SK-N-SH treated with all-trans-retinoic acid at 6 μM for 48 hours (cell line): ENCODE measurements around the gene UBXN1.

Experiments used
- ATAC-seq: fragments of 200-7000 bp; cut with Tn5 transposase; 3 replicates; pipeline ENCODE4 v1.9.1; 2020; ENCODE audit warnings: mild to moderate bottlenecking, moderate library complexity
- ARNTL ChIP-seq: fragments of 450-650 bp; formaldehyde crosslinking; IDR thresholded peaks from 2 replicates; pipeline ENCODE4 v1.5.0; 2020; ENCODE audit warnings: low read depth, mild to moderate bottlenecking, moderate library complexity, borderline replicate concordance
- BACH2 ChIP-seq: fragments of 250-450 bp; sonication (Bioruptor Pico); IDR thresholded peaks from 2 replicates; pipeline ENCODE4 v1.9.0; 2021; ENCODE audit warnings: mild to moderate bottlenecking, borderline replicate concordance
- CSDC2 ChIP-seq: fragments of 250-450 bp; sonication (Bioruptor Pico); IDR thresholded peaks from 2 replicates; pipeline ENCODE4 v1.5.0; 2020; ENCODE audit warnings: mild to moderate bottlenecking, moderate library complexity
- ESRRG ChIP-seq: fragments of 250-450 bp; sonication (Bioruptor Pico); IDR thresholded peaks from 2 replicates; pipeline ENCODE4 v1.6.1; 2021; ENCODE audit warnings: mild to moderate bottlenecking
- ISL1 ChIP-seq: fragments of 250-450 bp; sonication (Bioruptor Pico); IDR thresholded peaks from 2 replicates; pipeline ENCODE4 v2.1.2; 2022; ENCODE audit warnings: mild to moderate bottlenecking, moderate library complexity
- PPARA ChIP-seq: fragments of 250-450 bp; sonication (Bioruptor Pico); IDR thresholded peaks from 2 replicates; pipeline ENCODE4 v1.5.0; 2020; ENCODE audit warnings: mild to moderate bottlenecking, borderline replicate concordance
- RARB ChIP-seq: fragments of 250-450 bp; sonication (Bioruptor Pico); IDR thresholded peaks from 2 replicates; pipeline ENCODE4 v1.8.0; 2021; ENCODE audit warnings: mild to moderate bottlenecking, moderate library complexity
- SNAI2 ChIP-seq: fragments of 250-450 bp; sonication (Bioruptor Pico); IDR thresholded peaks from 2 replicates; pipeline ENCODE4 v1.5.0; 2020; ENCODE audit warnings: mild to moderate bottlenecking, moderate library complexity
- TOX ChIP-seq: fragments of 250-450 bp; sonication (Bioruptor Pico); IDR thresholded peaks from 2 replicates; pipeline ENCODE4 v1.8.0; 2021; ENCODE audit warnings: mild to moderate bottlenecking, moderate library complexity, borderline replicate concordance
- ZC3H10 ChIP-seq: fragments of 250-450 bp; sonication (Bioruptor Pico); IDR thresholded peaks from 2 replicates; pipeline ENCODE4 v1.5.1; 2021; ENCODE audit warnings: mild to moderate bottlenecking, moderate library complexity
- ZFP3 ChIP-seq: fragments of 250-450 bp; sonication (Bioruptor Pico); IDR thresholded peaks from 2 replicates; pipeline ENCODE4 v1.5.0; 2020; ENCODE audit warnings: mild to moderate bottlenecking, moderate library complexity
- ZFP30 ChIP-seq: fragments of 450-650 bp; formaldehyde crosslinking; IDR thresholded peaks from 2 replicates; pipeline ENCODE4 v1.5.0; 2022; ENCODE audit warnings: mild to moderate bottlenecking, moderate library complexity
- ZNF565 ChIP-seq: fragments of 450-650 bp; formaldehyde crosslinking; conservative IDR thresholded peaks from 2 replicates; pipeline ENCODE4 v1.5.0; 2020; ENCODE audit warnings: low read depth, mild to moderate bottlenecking, moderate library complexity
- ZNF70 ChIP-seq: fragments of 450-650 bp; formaldehyde crosslinking; IDR thresholded peaks from 2 replicates; pipeline ENCODE4 v1.5.0; 2020; ENCODE audit warnings: mild to moderate bottlenecking, moderate library complexity
- TF ChIP-seq, protein P1 (sequence below): fragments of 250-450 bp; sonication (Bioruptor Pico); IDR thresholded peaks from 2 replicates; pipeline ENCODE4 v1.8.0; 2020; ENCODE audit warnings: mild to moderate bottlenecking, moderate library complexity, borderline replicate concordance
- TF ChIP-seq, protein P2 (sequence below): fragments of 250-450 bp; sonication (Bioruptor Pico); IDR thresholded peaks from 2 replicates; pipeline ENCODE4 v1.5.1; 2021; ENCODE audit warnings: mild to moderate bottlenecking, moderate library complexity
- TF ChIP-seq, protein P3 (sequence below): fragments of 250-450 bp; sonication (Bioruptor Pico); IDR thresholded peaks from 2 replicates; pipeline ENCODE4 v1.5.0; 2020; ENCODE audit warnings: mild to moderate bottlenecking, moderate library complexity
- TF ChIP-seq, protein P4 (sequence below): fragments of 250-450 bp; sonication (Bioruptor Pico); IDR thresholded peaks from 2 replicates; pipeline ENCODE4 v1.8.0; 2021; ENCODE audit warnings: low read depth, mild to moderate bottlenecking, moderate library complexity, borderline replicate concordance
- TF ChIP-seq, protein P5 (sequence below): fragments of 250-450 bp; sonication (Bioruptor Pico); IDR thresholded peaks from 2 replicates; pipeline ENCODE4 v1.5.1; 2020; ENCODE audit warnings: low read depth, mild to moderate bottlenecking, moderate library complexity

UBXN1 gene

DNA sequence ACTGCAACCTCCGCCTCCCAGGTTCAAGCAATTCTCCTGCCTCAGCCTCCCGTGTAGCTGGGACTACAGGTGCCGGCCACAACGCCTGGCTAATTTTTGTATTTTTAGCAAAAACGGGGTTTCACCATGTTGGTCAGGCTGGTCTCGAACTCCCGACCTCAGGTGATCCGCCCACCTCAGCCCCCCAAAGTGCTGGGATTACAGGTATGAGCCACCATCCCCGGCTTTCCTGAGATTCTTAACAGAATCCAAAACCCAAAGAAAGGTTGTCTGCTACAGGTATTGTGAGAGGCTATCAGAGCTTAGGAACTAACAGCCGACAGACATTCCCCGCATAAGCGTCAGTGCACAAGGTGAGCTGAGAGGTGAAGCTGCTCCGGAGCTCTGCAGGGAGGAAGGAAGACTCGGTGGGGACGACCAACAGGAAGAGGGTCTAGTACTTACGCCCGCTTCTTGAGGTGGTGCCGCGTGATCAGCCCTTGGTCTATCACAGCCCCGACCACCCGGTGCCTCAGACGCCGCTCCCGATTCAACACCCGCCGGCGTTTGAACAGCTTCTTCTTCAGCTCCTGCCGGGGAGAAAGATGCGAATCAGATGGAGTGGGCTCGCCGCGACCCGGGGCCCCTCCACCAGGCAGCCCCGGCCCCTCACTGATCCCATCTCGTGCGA, 14.3 kb downstream of the UBXN1 start:
- peak; percentile 65 for ATAC-seq
- TF ChIP-seq ZFP30 (CRISPR knock-in tag) (no peak), CSDC2 (CRISPR knock-in tag) (no peak), ISL1 (CRISPR knock-in tag) (no peak), SNAI2 (CRISPR knock-in tag) (no peak), ZNF565 (no peak), ZFP3 (CRISPR knock-in tag) (no peak), ARNTL (no peak), TOX (CRISPR knock-in tag) (no peak), ZNF70 (no peak)
- TF ChIP-seq, protein P1, sequence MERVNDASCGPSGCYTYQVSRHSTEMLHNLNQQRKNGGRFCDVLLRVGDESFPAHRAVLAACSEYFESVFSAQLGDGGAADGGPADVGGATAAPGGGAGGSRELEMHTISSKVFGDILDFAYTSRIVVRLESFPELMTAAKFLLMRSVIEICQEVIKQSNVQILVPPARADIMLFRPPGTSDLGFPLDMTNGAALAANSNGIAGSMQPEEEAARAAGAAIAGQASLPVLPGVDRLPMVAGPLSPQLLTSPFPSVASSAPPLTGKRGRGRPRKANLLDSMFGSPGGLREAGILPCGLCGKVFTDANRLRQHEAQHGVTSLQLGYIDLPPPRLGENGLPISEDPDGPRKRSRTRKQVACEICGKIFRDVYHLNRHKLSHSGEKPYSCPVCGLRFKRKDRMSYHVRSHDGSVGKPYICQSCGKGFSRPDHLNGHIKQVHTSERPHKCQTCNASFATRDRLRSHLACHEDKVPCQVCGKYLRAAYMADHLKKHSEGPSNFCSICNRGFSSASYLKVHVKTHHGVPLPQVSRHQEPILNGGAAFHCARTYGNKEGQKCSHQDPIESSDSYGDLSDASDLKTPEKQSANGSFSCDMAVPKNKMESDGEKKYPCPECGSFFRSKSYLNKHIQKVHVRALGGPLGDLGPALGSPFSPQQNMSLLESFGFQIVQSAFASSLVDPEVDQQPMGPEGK (CRISPR knock-in tag), result no peak
- TF ChIP-seq, protein P2, sequence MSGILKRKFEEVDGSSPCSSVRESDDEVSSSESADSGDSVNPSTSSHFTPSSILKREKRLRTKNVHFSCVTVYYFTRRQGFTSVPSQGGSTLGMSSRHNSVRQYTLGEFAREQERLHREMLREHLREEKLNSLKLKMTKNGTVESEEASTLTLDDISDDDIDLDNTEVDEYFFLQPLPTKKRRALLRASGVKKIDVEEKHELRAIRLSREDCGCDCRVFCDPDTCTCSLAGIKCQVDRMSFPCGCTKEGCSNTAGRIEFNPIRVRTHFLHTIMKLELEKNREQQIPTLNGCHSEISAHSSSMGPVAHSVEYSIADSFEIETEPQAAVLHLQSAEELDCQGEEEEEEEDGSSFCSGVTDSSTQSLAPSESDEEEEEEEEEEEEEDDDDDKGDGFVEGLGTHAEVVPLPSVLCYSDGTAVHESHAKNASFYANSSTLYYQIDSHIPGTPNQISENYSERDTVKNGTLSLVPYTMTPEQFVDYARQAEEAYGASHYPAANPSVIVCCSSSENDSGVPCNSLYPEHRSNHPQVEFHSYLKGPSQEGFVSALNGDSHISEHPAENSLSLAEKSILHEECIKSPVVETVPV (CRISPR knock-in tag), result no peak
- TF ChIP-seq, protein P3, sequence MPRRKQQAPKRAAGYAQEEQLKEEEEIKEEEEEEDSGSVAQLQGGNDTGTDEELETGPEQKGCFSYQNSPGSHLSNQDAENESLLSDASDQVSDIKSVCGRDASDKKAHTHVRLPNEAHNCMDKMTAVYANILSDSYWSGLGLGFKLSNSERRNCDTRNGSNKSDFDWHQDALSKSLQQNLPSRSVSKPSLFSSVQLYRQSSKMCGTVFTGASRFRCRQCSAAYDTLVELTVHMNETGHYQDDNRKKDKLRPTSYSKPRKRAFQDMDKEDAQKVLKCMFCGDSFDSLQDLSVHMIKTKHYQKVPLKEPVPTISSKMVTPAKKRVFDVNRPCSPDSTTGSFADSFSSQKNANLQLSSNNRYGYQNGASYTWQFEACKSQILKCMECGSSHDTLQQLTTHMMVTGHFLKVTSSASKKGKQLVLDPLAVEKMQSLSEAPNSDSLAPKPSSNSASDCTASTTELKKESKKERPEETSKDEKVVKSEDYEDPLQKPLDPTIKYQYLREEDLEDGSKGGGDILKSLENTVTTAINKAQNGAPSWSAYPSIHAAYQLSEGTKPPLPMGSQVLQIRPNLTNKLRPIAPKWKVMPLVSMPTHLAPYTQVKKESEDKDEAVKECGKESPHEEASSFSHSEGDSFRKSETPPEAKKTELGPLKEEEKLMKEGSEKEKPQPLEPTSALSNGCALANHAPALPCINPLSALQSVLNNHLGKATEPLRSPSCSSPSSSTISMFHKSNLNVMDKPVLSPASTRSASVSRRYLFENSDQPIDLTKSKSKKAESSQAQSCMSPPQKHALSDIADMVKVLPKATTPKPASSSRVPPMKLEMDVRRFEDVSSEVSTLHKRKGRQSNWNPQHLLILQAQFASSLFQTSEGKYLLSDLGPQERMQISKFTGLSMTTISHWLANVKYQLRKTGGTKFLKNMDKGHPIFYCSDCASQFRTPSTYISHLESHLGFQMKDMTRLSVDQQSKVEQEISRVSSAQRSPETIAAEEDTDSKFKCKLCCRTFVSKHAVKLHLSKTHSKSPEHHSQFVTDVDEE (CRISPR knock-in tag), result no peak
- TF ChIP-seq, protein P4, sequence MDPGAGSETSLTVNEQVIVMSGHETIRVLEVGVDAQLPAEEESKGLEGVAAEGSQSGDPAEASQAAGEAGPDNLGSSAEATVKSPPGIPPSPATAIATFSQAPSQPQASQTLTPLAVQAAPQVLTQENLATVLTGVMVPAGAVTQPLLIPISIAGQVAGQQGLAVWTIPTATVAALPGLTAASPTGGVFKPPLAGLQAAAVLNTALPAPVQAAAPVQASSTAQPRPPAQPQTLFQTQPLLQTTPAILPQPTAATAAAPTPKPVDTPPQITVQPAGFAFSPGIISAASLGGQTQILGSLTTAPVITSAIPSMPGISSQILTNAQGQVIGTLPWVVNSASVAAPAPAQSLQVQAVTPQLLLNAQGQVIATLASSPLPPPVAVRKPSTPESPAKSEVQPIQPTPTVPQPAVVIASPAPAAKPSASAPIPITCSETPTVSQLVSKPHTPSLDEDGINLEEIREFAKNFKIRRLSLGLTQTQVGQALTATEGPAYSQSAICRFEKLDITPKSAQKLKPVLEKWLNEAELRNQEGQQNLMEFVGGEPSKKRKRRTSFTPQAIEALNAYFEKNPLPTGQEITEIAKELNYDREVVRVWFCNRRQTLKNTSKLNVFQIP, result no peak

DNA sequence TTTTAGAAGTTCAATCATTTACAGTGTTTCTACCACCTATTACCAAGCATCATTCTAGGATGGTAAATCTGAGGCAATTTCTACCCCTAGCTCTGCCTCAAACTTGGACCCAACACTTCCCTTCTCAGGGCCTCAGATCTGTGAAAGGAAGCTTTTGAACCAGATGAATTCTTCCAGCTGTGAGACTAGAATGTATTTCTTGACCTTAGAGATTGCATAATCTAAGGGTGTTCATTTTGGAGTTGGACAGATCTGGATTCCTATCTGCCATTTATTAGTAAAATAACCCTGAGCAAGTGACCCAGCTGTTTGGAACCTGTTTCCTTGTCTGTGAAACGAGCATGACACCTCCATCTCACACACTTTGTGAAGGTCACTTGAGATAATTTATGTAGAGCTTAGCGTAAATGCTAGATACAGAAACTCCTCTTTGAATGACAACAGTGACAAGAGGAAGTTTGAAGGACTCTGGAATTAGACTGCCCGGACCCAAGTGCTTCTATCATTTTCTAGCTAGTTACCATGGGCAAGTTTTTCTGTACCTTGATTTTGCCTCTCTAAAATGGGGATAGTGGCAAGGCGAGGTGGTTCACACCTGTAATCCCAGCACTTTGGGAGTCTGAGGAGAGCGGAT, 22.0 kb downstream of the UBXN1 start:
- TF ChIP-seq, protein P5, sequence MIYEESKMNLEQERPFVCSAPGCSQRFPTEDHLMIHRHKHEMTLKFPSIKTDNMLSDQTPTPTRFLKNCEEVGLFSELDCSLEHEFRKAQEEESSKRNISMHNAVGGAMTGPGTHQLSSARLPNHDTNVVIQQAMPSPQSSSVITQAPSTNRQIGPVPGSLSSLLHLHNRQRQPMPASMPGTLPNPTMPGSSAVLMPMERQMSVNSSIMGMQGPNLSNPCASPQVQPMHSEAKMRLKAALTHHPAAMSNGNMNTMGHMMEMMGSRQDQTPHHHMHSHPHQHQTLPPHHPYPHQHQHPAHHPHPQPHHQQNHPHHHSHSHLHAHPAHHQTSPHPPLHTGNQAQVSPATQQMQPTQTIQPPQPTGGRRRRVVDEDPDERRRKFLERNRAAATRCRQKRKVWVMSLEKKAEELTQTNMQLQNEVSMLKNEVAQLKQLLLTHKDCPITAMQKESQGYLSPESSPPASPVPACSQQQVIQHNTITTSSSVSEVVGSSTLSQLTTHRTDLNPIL (CRISPR knock-in tag), result no peak
- TF ChIP-seq, protein P3 (CRISPR knock-in tag), result no peak
- ATAC-seq, result no peak

DNA sequence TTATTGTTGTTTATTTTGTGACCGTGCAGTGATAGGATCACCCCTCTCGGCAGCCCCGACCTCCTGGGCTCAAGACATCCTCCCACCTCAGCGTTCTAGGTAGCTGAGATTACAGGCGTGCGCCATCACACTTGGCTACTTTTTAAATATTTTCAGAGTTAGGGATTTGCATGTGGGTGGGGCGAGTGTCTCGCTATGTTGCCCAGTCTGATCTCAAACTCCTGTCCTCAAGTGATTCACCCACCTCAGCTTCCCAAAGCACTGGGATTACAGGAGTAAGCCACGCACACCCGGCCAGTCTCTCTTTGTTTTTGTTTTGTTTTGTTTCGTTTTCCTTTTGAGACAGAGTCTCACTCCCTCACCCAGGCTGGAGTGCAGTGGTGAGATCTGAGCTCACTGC, 24.6 kb downstream of the UBXN1 start:
- ATAC-seq, result no peak
- no peak for TF ChIP-seq RARB (CRISPR knock-in tag)
- TF ChIP-seq CSDC2 (CRISPR knock-in tag), result no peak
- no peak for TF ChIP-seq ISL1 (CRISPR knock-in tag)
- TF ChIP-seq ZC3H10 (CRISPR knock-in tag), result no peak
- TF ChIP-seq ZNF70, result no peak
- TF ChIP-seq, protein P2 (CRISPR knock-in tag), result no peak
- TF ChIP-seq PPARA, result no peak
- TF ChIP-seq BACH2, result no peak
- TF ChIP-seq ESRRG, result no peak
- TF ChIP-seq, protein P3 (CRISPR knock-in tag), result no peak
